Activated CD4-positive, alpha-beta memory T cell treated with anti-CD3 and anti-CD28 coated beads, Interleukin-2, amount 10 ng/mL, durations not matched to agents 7 days and 5 days (primary cell): ENCODE data around the gene ACP2. TPM values are rescaled to one million over a fixed set of nuclear protein-coding genes. Genes with fewer than 3 reads are reported as not detected.
A peak's percentile ranks its signal among the peaks of the same experiment; 100 is the strongest.

Experiments
- CTCF ChIA-PET: fragments of 350-600 bp; sonication (Branson Sonifier 250); formaldehyde crosslinking; loops from one replicate; lab custom pipeline; 2021; ENCODE audit warnings: antibody characterized with exemption, inconsistent platforms; lab: Charles Lee
- POLR2A ChIA-PET: fragments of 350-600 bp; sonication (Branson Sonifier 250); formaldehyde crosslinking; loops from one replicate; lab custom pipeline; 2021; ENCODE audit warnings: antibody characterized with exemption; lab: Charles Lee
- DNase-seq: peaks from one replicate; pipeline ENCODE4 v3.0.0-alpha.2; 2020
- H3K27ac Mint-ChIP-seq: one replicate; pipeline ENCODE4 v1.8.0; 2021; ENCODE audit warnings: mild to moderate bottlenecking, mixed read lengths
- H3K27me3 Mint-ChIP-seq: one replicate; pipeline ENCODE4 v1.8.0; 2021; ENCODE audit warnings: mixed read lengths
- H3K36me3 Mint-ChIP-seq: one replicate; pipeline ENCODE4 v1.8.0; 2021; ENCODE audit warnings: low read depth, mixed read lengths
- H3K4me1 Mint-ChIP-seq: one replicate; pipeline ENCODE4 v1.8.0; 2021; ENCODE audit warnings: mixed read lengths
- H3K4me3 Mint-ChIP-seq: one replicate; pipeline ENCODE4 v1.8.0; 2021; ENCODE audit warnings: mild to moderate bottlenecking, mixed read lengths
- H3K9me3 Mint-ChIP-seq: one replicate; pipeline ENCODE4 v1.8.0; 2021; ENCODE audit warnings: mixed read lengths
- total RNA-seq, 2 experiments: library from RNA; stranded (reverse); gene quantifications; one replicate each; pipeline ENCODE4 v1.2.3, GENCODE V29; 2021

The ACP2 gene
- total RNA-seq, 2 experiments from 2014 or later = 26.6 to 27.1 TPM

- CTCF ChIA-PET = interaction anchor here (1.1 to 4.9 kb wide), 6 partner anchors 13 to 36 kb away, joined by 3 to 25 read pairs (median 4); partner anchors contain the start of genes ACP2, DDB2 and MADD
- Mint-ChIP-seq H3K27ac (peak overlapping the region; percentile 77), H3K36me3 (peaks cover 74% of the 10 kb centered on the region), H3K9me3 (no peaks in the 10 kb centered on the region), H3K27me3 (no peaks in the 10 kb centered on the region), H3K4me1 (peaks cover 24% of the 10 kb centered on the region), H3K4me3 (no peak overlapping the region)
- POLR2A ChIA-PET = interaction anchor here (0.6 to 17.4 kb wide), 10 partner anchors 9 to 220 kb away, joined by 3 to 161 read pairs (median 4); partner anchors contain the start of genes ACP2, DDB2 and MADD
- DNase-seq = no peak
These were observed 13.5 kb downstream of the ACP2 start for GRCh38 chr11:47235163-47235562.

- H3K4me1 Mint-ChIP-seq = peaks cover 24% of the 10 kb centered on the region
- H3K4me3 Mint-ChIP-seq = peak overlapping the region; percentile 24
- POLR2A ChIA-PET = interaction anchor here (0.6 to 17.4 kb wide), 9 partner anchors 10 to 221 kb away, joined by 3 to 161 read pairs (median 5); partner anchors contain the start of genes ACP2, DDB2 and MADD
- CTCF ChIA-PET = interaction anchor here (0.7 to 4.9 kb wide), 5 partner anchors 11 to 36 kb away, joined by 3 to 25 read pairs (median 3); partner anchors contain the start of genes ACP2 and MADD
- DNase-seq = no peak
- no peaks in the 10 kb centered on the region for H3K27me3 Mint-ChIP-seq
- no peaks in the 10 kb centered on the region for H3K9me3 Mint-ChIP-seq
- H3K27ac Mint-ChIP-seq = peak overlapping the region; percentile 77
- H3K36me3 Mint-ChIP-seq = peaks cover 69% of the 10 kb centered on the region
These were observed 13.9 kb downstream of the ACP2 start for GRCh38 chr11:47234669-47235100.

GRCh38 chr11:47233989-47234668 is 14.5 kb downstream of the ACP2 start:
- H3K4me1 Mint-ChIP-seq = peaks cover 26% of the 10 kb centered on the region
- POLR2A ChIA-PET = interaction anchor here (1.0 to 17.4 kb wide), 11 partner anchors 8 to 94 kb away, joined by 3 to 161 read pairs (median 5); partner anchors contain the start of genes ACP2, DDB2 and MADD
- H3K9me3 Mint-ChIP-seq = no peaks in the 10 kb centered on the region
- peak overlapping the region; percentile 77 for H3K27ac Mint-ChIP-seq
- H3K4me3 Mint-ChIP-seq = no peak overlapping the region
- no peak for DNase-seq
- no peaks in the 10 kb centered on the region for H3K27me3 Mint-ChIP-seq
- CTCF ChIA-PET = interaction anchor here (0.7 to 4.9 kb wide), 10 partner anchors 10 to 178 kb away, joined by 3 to 25 read pairs (median 3); partner anchors contain the start of genes ACP2, DDB2 and MADD
- H3K36me3 Mint-ChIP-seq = peaks cover 67% of the 10 kb centered on the region

- Mint-ChIP-seq H3K27me3 (no peaks in the 10 kb centered on the region), H3K27ac (no peak overlapping the region), H3K4me3 (no peak overlapping the region), H3K9me3 (no peaks in the 10 kb centered on the region), H3K36me3 (peaks cover 66% of the 10 kb centered on the region), H3K4me1 (peaks cover 29% of the 10 kb centered on the region)
- CTCF ChIA-PET = interaction anchor here (1.0 to 4.9 kb wide), 7 partner anchors 15 to 179 kb away, joined by 3 to 25 read pairs (median 3); partner anchors contain the start of genes ACP2 and DDB2
- no peak for DNase-seq
- POLR2A ChIA-PET = interaction anchor here (1.1 to 17.4 kb wide), 7 partner anchors 10 to 93 kb away, joined by 3 to 161 read pairs (median 4); partner anchors contain the start of genes ACP2, DDB2 and MADD
These were observed 15.6 kb downstream of the ACP2 start for GRCh38 chr11:47233051-47233450.

- H3K4me3 Mint-ChIP-seq = no peak overlapping the region
- POLR2A ChIA-PET = interaction anchor here (0.7 to 17.4 kb wide), 5 partner anchors 10 to 94 kb away, joined by 3 to 161 read pairs (median 4); partner anchors contain the start of gene DDB2
- peaks cover 63% of the 10 kb centered on the region for H3K36me3 Mint-ChIP-seq
- CTCF ChIA-PET = interaction anchor here (1.2 to 2.7 kb wide), 3 partner anchors 14 to 34 kb away, joined by 3 to 8 read pairs (median 3); no protein-coding TSS in a partner anchor
- peaks cover 32% of the 10 kb centered on the region for H3K4me1 Mint-ChIP-seq
- H3K27me3 Mint-ChIP-seq = no peaks in the 10 kb centered on the region
- peak overlapping the region; percentile 47 for H3K27ac Mint-ChIP-seq
- H3K9me3 Mint-ChIP-seq = no peaks in the 10 kb centered on the region
- DNase-seq = no peak
These were observed 19.5 kb downstream of the ACP2 start for GRCh38 chr11:47229161-47229560.

GRCh38 chr11:47225552-47226400 is 22.8 kb downstream of the ACP2 start:
- POLR2A ChIA-PET = interaction anchor here (1.0 to 17.4 kb wide), 3 partner anchors 10 to 39 kb away, joined by 4 to 161 read pairs (median 6); partner anchors contain the start of genes DDB2 and PACSIN3
- Mint-ChIP-seq H3K9me3 (no peaks in the 10 kb centered on the region), H3K4me1 (peaks cover 37% of the 10 kb centered on the region), H3K4me3 (no peak overlapping the region), H3K36me3 (peaks cover 64% of the 10 kb centered on the region), H3K27me3 (no peaks in the 10 kb centered on the region), H3K27ac (peak overlapping the region; percentile 66)
- CTCF ChIA-PET = interaction anchor here (0.6 to 2.4 kb wide), 2 partner anchors 47 to 171 kb away, joined by 3 to 7 read pairs; no protein-coding TSS in a partner anchor
- DNase-seq = peak; percentile 37

- DNase-seq = no peak
- no peaks in the 10 kb centered on the region for H3K27me3 Mint-ChIP-seq
- H3K27ac Mint-ChIP-seq = peak overlapping the region; percentile 58
- POLR2A ChIA-PET = no interaction called here
- CTCF ChIA-PET = no interaction called here
- no peaks in the 10 kb centered on the region for H3K9me3 Mint-ChIP-seq
- H3K36me3 Mint-ChIP-seq = peaks cover 66% of the 10 kb centered on the region
- H3K4me1 Mint-ChIP-seq = peaks cover 52% of the 10 kb centered on the region
- H3K4me3 Mint-ChIP-seq = no peak overlapping the region
These were observed 25.9 kb downstream of the ACP2 start for GRCh38 chr11:47222696-47223095.

GRCh38 chr11:47220401-47220821 is 28.2 kb downstream of the ACP2 start:
- no peaks in the 10 kb centered on the region for H3K27me3 Mint-ChIP-seq
- no peaks in the 10 kb centered on the region for H3K9me3 Mint-ChIP-seq
- no peak for DNase-seq
- CTCF ChIA-PET = no interaction called here
- H3K27ac Mint-ChIP-seq = peak overlapping the region; percentile 19
- H3K4me3 Mint-ChIP-seq = no peak overlapping the region
- POLR2A ChIA-PET = interaction anchor here (0.8 to 7.1 kb wide), 5 partner anchors 8 to 50 kb away, joined by 3 to 124 read pairs (median 5); partner anchors contain the start of genes ARFGAP2 and MADD
- H3K4me1 Mint-ChIP-seq = peaks cover 52% of the 10 kb centered on the region
- H3K36me3 Mint-ChIP-seq = peaks cover 65% of the 10 kb centered on the region

GRCh38 chr11:47216121-47216798 is 32.4 kb downstream of the ACP2 start:
- H3K36me3 Mint-ChIP-seq = peaks cover 47% of the 10 kb centered on the region
- peaks cover 46% of the 10 kb centered on the region for H3K4me1 Mint-ChIP-seq
- H3K27ac Mint-ChIP-seq = peak overlapping the region; percentile 100
- DNase-seq = peak; percentile 73
- no peaks in the 10 kb centered on the region for H3K9me3 Mint-ChIP-seq
- H3K4me3 Mint-ChIP-seq = peak overlapping the region; percentile 90
- ChIA-PET POLR2A (interaction anchor here (0.6 to 7.1 kb wide), 12 partner anchors 15 to 516 kb away, joined by 3 to 161 read pairs (median 30); partner anchors contain the start of genes ACP2, ARFGAP2, ARHGAP1 and MADD), CTCF (interaction anchor here (0.9 to 3.7 kb wide), 7 partner anchors 11 to 196 kb away, joined by 3 to 33 read pairs (median 5); partner anchors contain the start of genes ARFGAP2 and NR1H3)
- no peaks in the 10 kb centered on the region for H3K27me3 Mint-ChIP-seq

GRCh38 chr11:47215366-47215910 is 33.2 kb downstream of the ACP2 start:
- Mint-ChIP-seq H3K4me1 (peaks cover 46% of the 10 kb centered on the region), H3K27me3 (no peaks in the 10 kb centered on the region), H3K36me3 (peaks cover 46% of the 10 kb centered on the region), H3K4me3 (peak overlapping the region; percentile 90), H3K9me3 (no peaks in the 10 kb centered on the region), H3K27ac (peak overlapping the region; percentile 100)
- no peak for DNase-seq
- CTCF ChIA-PET = interaction anchor here (0.7 to 3.7 kb wide), 17 partner anchors 8 to 197 kb away, joined by 3 to 33 read pairs (median 4); partner anchors contain the start of genes ACP2, ARFGAP2, MADD and NR1H3
- POLR2A ChIA-PET = interaction anchor here (0.8 to 7.1 kb wide), 32 partner anchors 11 to 551 kb away, joined by 3 to 161 read pairs (median 6); partner anchors contain the start of genes ACP2, ARFGAP2, ARHGAP1 and CSTPP1
